ENCODE results near the gene SERTAD2.

- TF ChIP-seq CTCF (IDR thresholded peaks at IDR 0.05 in 8 of 11, conservative IDR thresholded peaks at IDR 0.05 in 3 of 11), result no peak
- TF ChIP-seq POLR2A (IDR thresholded peaks at IDR 0.05), result no peak
Measured at GRCh38 chr2:64637931-64638330, 15.8 kb downstream of the SERTAD2 start.
